HG03565 (cell line): ENCODE data around the gene INKA1.
"Not testable (repeated sequence)": the region's sequence is repeated elsewhere in the genome, so short reads cannot be mapped to it uniquely, and the experiment has no call there.

Experiments used
- ATAC-seq: cut with Tn5 transposase; IDR thresholded peaks from one replicate; pipeline ENCODE4 v1.9.1; 2021; ENCODE audit warnings: mild to moderate bottlenecking, moderate library complexity; ENCODE audit not compliant: unreplicated experiment

INKA1 gene

DNA sequence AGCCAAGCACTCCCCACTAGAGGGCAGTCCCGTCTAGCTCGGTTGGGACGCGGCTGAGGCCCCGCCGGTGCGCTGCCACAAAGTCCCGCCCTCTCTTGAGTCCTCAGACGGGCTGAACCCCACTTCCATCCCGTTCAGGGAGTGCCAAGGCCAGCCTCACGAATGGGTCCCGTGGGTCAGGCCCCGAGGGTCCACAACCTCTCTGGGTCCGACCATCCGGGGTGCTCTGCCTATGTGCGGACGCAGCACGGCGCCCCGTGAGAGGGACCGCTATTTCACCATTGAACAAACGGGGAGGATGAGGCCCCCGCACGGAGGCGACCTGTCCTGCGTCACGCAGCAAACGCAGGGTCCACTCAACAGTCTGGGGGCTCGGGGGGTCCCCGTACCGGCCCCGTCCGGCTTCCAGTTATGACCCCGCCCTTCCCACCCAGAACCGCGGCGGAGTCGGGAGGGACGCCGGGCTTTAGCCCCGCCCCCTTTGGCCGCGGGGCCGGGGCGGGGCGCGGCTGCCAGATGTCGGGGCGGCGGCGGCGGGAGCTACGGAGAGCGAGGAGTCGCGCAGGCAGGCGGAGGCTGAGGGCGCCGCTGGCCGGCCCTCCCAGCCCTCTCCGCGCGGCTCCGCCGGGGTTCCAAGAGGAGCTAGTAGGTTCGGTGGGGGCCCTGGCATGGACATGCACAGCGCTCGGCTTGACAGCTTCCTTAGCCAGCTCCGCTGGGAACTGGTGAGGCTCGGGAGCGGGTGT lies at the start of gene INKA1:
TSS of gene INKA1 (plus strand) at position 543 of the 746 bp plus-strand sequence. CDS start at position 675, 132 bp downstream.
- ATAC-seq, result peak; percentile 41

DNA sequence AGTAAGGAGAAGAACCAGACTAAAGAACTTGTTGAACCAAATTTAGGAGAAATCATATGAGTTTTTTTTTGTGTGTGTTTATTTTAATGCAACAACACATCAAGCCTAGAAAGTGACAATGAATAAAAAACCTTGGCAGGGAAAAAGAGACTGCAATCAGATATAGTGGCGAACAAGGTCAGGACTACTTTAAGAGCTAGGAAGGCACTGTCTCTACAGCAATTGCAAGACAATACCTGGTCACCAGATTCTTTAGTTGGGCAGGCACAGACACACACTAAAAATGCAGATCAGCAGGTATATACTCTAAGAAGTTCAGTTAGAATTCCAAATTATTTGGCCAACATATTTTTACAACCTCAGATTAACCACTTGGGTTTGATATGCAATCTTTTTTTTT lies 48.5 kb upstream of the INKA1 start:
- no peak for ATAC-seq

DNA sequence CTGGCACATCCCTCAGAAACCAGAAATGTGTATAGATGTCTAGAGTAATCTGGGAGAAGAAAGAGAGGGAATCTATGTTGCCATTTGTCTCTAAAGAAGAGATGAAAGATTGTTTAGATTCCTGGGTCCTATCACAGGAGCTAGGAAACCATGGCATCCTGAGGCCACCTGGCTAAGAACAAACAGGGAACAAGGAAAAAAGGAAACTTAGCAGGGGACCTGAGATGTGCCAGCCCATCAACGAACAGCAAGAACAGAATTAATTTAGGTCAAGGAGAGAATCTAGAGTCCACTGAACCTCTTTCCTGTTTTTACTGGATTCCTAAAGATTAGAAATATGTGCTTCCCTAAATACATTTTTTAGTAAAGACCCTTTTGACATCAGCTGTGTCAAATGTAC lies 47.0 kb upstream of the INKA1 start:
- no peak for ATAC-seq

DNA sequence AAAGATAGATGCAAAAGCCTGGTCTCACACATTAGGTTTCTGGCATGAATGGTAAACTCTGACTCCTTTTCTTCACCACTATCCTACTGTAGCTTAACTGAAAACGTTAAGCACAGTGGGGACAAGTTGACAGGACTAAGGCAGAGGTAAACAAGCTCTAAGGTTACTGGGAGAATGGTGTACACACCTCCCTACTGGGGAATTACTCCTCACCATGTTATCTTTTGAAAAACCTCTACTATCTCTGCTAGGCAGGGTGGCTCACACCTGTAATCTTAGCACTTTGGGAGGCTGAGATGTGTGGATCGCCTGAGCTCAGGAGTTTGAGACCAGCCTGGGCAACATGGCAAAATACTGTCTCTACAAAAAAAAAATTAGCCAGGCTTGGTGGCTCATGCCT lies 45.9 kb upstream of the INKA1 start:
- no peak for ATAC-seq

DNA sequence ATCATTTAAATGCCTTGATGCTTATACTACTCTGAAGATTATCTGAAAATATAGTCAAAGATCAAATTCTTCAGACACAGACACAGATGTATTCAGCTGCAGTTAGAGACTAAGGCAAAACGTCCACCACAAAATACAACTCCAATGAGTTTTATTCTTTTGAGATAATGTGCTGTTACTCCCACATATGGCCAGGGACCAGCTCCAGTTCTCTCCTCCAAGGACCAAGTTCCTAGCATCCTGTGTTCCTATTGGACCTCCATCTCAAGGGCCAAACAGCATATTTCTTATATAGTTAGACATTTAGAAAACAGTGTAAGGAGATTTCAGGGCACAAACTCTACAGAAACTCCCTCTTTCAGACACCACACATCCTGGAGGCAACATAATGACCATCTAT lies 43.8 kb upstream of the INKA1 start:
- ATAC-seq, result no peak

DNA sequence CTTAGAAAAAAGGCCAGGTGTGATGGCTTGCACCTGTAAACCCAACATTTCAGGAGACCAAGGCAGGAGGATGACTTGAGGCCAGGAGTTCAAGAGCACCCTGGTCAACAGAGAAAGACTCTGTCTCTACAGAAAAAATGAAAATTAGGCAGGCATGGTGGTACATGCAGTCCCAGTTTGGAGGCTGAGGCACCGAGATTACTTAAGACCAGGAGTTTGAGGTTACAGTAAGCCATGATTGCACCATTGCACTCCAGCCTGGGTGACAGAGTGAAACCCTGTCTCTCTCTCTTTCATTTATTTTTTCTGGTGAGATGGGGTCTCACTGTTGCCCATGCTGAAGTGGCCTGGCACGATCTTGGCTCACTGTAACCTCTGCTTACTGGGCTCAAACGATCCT lies 41.4 kb upstream of the INKA1 start:
- no peak for ATAC-seq

DNA sequence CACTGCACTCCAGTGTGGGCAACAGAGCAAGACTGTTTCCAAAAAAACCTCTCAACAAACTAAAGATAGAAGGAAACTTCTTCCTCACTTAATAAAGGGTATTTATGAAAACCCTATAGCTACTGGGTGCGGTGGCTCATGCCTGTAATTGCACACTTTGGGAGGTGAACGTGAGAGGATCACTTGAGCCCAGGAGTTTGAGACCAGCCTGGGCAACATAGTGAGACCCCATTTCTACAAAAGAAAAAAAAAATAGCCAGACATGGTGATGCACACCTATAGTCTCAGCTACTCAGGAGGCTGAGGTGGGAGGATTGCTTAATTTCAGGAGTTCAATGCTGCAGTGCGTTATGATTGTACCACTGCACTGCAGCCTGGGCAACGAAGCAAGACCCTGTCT lies 39.1 kb upstream of the INKA1 start:
- no peak for ATAC-seq

DNA sequence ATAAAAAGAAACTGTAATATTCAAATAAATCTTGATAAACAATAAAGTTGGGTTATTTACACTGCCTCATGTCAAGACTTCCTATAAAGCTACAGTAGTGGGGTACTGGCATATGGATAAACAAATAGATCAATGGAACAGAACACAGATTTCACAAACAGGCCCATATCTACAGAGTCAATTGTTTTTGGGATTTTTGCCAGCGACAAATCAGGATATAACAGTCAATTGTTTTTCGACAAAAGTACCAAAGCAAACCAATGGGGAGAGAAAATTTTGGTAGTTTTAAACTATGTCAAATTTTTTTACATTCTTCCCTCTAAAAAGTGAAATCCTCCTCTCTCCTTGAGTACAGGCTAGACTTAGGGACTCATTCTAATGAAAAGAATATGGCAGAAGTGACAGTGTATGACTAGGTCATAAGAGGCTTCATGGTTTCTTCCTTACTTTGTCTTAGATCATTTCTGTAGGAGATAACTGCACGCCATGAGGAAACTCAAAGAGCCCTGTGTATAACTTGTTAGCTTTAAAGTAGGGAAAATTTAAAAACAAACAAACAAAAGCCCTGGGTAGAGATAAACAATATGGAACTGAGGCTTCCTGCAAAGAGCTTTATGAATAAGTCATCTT lies 33.7 kb upstream of the INKA1 start:
- no peak for ATAC-seq

DNA sequence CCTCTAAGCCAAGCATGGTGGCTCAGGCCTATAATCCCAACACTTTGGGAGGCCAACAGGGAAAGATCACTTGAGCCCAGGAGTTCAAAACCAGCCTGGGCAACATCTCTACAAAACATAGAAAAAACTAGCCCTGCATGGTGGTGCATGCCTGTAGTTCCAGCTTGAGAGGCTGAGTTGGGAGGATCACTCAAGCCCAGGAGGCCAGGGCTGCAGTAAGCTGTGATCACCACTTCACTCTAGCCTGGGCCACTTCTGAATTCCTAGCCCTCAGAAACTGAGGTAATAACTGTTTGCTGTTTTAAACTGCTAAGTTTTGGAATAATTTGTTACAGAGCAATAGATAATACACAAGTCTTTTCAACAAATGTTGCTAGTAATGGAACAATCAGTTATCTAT lies 33.1 kb upstream of the INKA1 start:
- no peak for ATAC-seq

DNA sequence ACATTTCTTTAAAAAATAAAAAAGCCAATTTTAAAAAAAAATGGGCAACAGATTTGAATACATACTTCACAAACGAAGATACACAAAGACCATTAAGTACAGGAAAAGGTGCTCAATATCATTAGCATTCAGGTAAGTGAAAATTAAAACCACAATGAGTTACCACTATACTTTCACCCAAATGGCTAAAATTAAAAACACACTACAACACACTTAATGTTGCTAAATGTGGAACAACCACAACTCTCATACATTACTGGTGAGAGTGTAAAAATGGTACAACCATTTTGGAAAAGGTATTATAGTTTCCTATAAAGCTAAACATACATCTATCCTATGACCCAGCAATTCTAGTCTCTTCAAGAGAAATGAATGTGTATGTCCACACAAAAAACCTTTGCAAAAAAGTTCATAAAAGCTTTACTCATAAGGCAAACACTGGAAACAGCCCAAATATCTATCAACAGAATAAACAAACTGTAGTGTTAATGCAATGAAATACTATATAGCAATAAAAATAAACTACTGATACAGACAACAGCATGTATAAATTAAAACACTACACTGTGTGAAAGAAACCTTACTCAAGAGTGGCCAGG lies 31.6 kb upstream of the INKA1 start:
- no peak for ATAC-seq

DNA sequence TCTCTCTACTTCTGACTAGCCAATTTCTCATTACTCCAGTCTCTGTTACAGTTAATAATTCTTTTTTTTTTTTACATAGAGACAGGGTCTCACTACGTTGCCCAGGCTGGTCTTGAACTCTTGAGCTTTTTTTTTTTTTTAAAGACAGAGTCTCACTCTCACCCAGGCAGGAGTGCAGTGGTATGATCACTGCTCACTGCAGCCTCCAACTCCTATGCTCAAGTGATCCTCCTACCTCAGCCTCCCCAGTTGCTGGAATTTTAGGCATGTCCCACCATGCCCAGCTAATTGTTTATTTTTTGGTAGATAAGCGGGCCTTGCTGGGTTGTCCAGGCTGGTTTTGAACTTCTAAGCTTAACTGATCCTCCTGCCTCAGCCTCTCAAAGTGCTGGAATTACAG lies 30.4 kb upstream of the INKA1 start:
- no peak for ATAC-seq

DNA sequence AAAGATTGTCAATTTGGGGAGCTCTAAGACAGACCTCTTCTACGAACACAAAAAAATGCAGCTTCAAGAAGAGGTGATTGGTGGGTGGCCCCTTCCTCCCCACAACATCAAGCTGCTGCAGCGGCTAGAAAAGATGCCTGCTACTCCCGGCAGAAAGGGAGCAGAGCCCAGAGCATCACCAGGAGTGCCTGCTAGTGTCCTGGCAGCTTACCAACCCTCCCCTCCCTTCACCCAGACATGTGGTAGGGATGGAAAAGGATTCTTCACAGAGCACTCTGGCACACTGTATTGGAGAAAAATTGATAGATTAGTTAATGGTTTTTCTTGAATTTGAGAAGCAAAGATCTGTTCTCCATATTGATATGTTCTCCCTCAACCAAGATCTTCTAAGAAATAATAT lies 27.5 kb upstream of the INKA1 start:
- no peak for ATAC-seq

DNA sequence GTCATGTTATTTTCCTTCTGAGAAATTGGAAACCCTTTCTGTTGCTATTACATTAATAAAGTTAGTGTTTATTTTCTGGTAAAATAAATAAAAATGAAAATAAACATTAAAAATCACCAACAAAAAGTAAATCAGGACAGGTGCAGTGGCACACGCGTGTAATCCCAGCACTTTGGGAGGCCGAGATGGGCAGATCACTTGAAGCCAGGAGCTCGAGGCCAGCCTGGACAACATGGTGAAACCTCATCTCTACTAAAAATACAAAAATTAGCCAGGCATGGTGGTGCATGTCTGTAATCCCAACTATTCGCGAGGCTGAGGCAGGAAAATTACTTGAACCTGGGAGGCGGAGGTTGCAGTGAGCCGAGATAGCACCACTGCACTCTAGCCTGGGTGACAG lies 27.0 kb upstream of the INKA1 start:
- not testable (repeated sequence) for ATAC-seq

DNA sequence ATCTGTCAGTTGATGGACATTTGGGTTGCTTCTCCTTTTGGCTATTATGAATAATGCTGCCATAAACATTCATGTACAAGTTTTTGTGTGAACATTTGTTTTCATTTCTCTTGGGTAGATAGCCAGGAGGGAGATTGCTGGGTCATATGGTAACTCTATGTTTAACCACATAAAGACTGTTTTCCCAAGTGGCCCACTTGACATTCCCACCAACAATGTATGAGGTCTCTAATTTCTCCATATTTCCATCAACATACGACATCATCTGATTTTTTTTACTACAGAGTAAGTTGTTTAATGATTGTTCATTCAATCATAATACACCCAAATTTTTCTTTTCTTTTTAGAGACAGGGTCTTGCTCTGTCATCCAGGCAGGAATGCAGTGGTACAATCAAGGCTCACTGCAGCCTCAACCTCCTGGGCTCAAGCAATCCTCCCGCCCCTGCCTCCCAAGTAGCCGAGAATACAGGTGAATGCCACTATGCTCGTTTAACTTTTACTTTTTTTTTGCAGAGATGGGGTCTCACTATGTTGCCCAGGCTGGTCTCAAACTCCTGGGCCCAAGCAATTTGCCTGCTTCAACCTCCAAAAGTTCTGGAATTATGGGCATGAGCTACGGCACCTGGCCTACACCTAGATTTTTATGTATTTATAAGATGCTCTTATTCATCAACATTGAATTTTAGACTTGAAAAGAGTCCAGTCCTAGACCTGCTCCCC lies 23.5 kb upstream of the INKA1 start:
- ATAC-seq, result no peak

DNA sequence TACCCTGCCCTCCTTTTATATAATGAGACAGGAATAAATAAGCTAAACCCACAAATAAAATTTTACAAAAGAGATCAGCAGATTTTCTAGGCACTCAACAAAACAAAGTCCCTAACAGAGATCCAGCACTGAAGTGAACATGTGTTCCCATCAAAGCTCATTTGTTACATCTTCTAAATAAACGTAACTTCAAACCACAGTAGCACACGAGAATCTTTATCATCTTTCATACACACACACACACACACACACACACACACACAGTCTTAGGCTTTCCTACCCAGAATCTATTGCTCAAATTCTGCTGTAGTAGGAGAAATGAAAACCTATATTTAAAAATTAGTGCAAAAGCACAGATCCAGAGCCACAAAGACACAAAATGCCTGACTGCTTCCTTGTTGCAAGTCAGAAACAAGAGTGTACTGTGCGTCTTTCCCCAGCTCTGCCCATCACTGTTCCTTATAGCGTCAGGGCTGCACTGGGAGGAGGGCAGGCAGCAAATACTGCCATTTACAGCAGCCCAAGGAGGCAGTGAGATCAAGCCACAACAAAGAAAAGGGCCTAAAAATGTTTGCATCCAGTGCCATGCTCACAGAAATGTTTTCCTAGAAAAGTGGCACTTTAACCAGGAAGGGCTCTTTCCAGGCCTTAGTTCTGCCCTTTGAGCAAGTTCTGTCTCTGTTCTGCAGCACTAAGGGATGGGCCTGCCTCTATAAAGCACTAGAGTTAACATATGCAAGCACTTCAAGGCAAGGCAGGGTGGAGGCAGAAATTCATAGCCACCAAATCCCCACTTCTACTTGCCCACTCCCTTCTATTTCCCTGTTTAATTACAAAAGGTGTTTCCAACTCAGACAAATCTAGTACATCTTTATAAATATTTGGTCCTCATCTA lies 22.7 kb upstream of the INKA1 start:
- no peak for ATAC-seq

DNA sequence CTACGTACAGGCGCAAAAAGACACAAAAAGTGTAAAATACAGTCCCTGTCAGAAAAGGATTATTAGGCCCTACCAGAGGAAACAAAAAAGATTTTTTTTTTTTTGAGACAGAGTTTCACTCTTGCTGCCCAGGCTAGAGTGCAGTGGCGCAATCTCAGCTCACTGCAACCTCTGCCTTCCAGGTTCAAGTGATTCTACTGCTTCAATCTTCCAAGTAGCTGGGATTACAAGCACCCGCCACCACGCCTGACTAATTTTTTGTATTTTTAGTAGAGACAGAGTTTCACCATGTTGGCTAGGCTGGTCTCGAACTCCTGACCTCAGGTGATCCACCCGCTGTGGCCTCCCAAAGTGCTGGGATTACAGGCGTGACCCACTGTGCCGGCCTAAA lies 22.1 kb upstream of the INKA1 start:
- ATAC-seq, result not testable (repeated sequence)

DNA sequence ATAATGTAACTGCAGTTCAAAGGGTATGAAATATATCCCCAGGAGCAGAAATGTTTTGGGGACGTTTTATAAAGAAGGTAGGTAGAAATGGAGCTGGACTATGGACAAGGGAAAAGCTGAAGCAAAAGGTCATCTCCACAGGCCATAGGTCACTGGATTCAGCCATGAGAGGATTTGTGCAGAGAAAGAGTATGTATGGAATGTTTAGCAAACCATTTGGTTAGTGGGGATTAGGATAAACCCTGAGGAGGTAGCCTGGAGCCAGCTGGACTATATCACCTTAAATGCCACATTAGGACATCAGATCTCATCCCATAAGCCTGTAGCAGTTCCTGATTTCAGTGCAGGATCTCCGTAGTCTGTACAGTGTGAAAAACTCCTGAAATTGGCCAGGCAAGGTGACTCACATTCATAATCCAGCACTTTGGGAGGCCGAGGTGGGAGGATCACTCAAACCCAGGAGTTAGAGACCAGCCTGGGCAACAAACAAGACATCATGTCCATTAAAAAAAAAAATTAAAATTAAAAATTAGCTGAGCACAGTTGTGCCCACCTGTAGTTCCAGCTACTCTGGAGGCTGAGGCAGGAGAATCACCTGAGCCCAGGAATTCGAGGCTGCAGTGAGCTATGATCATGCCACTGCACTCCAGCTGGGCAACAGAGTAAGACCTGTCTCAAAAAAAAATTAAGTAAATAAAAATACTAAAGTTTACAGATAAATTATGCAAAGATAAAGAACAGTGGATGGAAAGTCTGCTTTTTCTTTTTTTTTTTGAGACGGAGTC lies 21.5 kb upstream of the INKA1 start:
- ATAC-seq, result no peak

DNA sequence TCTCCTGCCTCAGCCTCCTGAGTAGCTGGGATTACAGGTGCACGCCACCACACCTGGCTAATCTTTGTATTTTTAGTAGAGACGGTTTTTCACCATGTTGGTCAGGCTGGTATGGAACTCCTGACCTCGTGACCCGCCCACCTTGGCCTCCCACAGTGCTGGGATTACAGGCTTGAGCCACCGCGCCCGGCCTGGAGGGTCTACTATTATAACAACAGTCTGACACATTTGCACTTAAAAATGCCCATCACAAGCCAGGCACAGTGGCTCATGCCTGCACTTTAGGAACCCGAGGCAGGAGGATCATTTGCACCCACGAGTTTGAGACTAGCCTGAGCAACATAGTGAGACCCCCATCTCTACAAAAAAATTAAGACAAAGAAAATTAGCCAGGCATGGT lies 20.8 kb upstream of the INKA1 start:
- ATAC-seq, result not testable (repeated sequence)

DNA sequence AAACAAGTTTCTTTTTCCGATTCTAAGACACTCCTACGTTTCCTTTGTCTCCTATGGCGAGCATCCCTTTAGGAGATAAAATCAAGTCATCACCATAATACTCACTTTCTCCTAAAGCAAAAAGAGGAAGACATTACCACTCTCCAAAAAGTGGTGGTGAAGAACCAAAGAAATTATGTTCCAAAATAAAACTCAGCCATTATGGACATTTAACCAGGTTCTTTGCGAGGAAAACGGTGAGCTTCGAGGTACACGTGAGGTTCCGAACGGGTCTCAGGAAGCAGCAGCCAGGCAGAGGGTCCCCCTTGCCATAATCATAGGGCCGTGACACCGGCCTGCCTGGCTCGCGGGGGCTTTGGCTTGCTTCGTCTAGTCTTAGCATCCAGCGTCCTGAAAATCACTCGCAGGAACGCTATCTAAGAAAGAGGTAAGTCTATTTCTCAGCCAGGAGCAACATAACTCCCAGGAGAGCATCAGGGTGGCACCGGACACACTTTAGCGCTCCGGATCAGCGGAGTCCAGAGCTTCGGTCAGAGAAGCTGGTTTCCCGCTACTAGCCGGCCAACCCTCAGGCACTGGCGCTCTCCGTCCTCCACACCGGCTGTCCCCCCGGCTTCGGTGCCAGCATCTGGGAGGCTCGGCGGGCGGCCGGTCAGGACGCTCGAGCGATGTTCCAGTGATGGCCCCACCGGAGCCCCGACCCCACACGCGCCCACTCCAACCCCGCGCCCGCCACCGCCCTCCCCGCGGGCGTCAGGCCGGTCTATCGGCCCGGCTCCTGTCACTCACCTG lies 17.3 kb upstream of the INKA1 start:
- ATAC-seq, result peak; percentile 24
